ENCODE measurements around the gene HSD17B8.
A peak's percentile ranks its signal among the peaks of the same experiment; 100 is the strongest.

Gene HSD17B8

GRCh38 chr6:33204415-33205190 is at the start of gene HSD17B8:
HSD17B8 (plus strand) TSS chr6:33204655; CDS start chr6:33204669, 14 bp downstream.
- peak within 1 kb of the TSS; percentile 95 for H3K27ac ChIP-seq
- TF ChIP-seq, protein P1, sequence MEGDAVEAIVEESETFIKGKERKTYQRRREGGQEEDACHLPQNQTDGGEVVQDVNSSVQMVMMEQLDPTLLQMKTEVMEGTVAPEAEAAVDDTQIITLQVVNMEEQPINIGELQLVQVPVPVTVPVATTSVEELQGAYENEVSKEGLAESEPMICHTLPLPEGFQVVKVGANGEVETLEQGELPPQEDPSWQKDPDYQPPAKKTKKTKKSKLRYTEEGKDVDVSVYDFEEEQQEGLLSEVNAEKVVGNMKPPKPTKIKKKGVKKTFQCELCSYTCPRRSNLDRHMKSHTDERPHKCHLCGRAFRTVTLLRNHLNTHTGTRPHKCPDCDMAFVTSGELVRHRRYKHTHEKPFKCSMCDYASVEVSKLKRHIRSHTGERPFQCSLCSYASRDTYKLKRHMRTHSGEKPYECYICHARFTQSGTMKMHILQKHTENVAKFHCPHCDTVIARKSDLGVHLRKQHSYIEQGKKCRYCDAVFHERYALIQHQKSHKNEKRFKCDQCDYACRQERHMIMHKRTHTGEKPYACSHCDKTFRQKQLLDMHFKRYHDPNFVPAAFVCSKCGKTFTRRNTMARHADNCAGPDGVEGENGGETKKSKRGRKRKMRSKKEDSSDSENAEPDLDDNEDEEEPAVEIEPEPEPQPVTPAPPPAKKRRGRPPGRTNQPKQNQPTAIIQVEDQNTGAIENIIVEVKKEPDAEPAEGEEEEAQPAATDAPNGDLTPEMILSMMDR (IDR thresholded peaks at IDR 0.05), result no peak
- TF ChIP-seq ZFX (IDR thresholded peaks at IDR 0.05; ENCODE audit: borderline replicate concordance), result no peak

DNA sequence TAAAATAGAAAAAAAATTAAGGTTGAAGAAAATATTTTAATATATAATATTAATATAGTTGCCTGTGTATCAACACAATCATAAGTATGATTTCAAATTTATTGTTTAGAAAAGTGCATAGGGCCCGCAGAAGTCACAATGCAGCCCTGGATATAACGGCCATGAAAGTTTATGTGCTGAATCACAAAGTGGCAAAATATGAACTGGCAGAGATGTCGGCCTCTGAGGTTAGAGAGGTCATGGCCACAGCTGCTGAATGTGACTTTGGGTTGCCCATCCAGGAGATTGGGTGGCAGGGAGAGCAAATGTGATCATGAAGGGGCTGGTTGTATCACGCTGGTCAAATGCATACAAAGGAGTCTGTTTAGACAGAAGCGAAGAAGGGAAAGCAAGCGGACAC is 47.9 kb upstream of the HSD17B8 start:
- TF ChIP-seq, protein P1 (IDR thresholded peaks at IDR 0.05), result no peak
- no peak for TF ChIP-seq ZFX (IDR thresholded peaks at IDR 0.05; ENCODE audit: borderline replicate concordance)
- H3K27ac ChIP-seq, result no peak overlapping the region

DNA sequence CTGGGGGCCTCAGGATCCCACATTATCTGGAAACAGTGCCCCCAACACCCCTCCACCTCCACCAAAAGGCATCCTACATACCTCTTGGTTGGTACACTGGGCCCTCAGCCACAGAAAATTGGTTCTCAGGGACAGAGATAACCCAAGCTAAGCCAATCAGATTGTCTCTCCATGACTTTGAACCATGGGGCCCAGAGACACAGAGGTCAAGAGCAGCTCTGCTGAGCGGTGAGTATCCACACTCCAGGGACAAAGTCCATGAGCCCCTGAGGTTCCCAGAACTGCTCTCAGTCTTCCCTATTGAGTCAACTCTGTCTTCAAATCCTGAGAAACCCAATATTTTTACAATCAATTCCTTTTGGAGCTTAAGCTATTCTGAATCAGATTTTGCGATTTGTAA is 47.5 kb upstream of the HSD17B8 start:
- TF ChIP-seq, protein P1 (IDR thresholded peaks at IDR 0.05), result no peak
- no peak for TF ChIP-seq ZFX (IDR thresholded peaks at IDR 0.05; ENCODE audit: borderline replicate concordance)
- no peak overlapping the region for H3K27ac ChIP-seq

DNA sequence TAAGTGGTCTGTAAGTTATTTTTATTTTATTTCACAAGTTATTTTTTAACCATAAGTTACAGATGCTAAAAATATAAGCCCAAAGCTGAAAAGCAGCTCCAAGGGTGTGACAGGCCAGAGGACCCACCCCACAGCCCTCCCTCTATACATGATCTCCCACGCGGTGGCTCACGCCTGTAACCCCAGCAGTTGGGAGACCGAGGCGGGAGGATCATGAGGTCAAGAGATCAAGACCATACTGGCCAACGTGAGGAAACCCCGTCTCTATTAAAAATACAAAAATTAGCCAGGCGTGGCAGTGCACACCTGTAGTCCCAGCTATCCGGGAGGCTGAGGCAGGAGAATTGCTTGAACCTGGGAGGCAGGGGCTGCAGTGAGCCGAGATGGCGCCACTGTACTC is 44.4 kb upstream of the HSD17B8 start:
- H3K27ac ChIP-seq, result no peak overlapping the region

DNA sequence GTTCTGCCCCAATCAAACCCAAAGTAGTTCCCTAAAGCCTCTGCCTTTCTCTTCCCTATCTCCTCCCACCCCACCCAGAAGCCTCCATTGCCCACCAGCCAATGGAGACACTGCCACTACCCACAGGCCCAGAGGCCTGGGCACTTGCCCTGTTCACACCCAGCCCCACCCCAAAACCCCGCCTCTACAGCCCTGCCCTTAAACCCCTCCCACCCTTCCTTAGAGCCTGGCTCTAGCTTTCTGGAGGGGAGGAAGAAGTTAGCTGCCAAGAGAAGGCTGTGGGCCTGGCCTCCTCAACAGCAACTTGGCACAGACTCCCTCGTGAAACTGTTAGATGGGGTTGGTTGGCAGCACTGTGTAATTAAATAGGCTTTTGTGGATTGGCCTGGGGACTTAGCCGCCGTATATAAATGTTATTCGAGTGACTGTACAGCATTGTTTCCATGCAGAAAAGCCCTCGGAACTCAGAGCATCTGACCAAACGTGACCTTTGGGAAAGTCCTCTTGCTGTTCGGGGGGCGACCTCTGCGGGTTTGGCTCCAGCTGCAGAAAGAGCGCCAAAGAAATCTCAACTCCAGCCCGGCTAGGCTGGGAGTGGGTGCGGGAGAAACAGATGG is 43.6 kb upstream of the HSD17B8 start:
- TF ChIP-seq, protein P1 (IDR thresholded peaks at IDR 0.05), result no peak
- TF ChIP-seq ZFX (IDR thresholded peaks at IDR 0.05; ENCODE audit: borderline replicate concordance), result no peak
- H3K27ac ChIP-seq, result no peak overlapping the region

More for the DNA sequence above, 44.4 kb upstream of the HSD17B8 start:
- TF ChIP-seq, protein P1 (IDR thresholded peaks at IDR 0.05), result no peak
- no peak for TF ChIP-seq ZFX (IDR thresholded peaks at IDR 0.05; ENCODE audit: borderline replicate concordance)

DNA sequence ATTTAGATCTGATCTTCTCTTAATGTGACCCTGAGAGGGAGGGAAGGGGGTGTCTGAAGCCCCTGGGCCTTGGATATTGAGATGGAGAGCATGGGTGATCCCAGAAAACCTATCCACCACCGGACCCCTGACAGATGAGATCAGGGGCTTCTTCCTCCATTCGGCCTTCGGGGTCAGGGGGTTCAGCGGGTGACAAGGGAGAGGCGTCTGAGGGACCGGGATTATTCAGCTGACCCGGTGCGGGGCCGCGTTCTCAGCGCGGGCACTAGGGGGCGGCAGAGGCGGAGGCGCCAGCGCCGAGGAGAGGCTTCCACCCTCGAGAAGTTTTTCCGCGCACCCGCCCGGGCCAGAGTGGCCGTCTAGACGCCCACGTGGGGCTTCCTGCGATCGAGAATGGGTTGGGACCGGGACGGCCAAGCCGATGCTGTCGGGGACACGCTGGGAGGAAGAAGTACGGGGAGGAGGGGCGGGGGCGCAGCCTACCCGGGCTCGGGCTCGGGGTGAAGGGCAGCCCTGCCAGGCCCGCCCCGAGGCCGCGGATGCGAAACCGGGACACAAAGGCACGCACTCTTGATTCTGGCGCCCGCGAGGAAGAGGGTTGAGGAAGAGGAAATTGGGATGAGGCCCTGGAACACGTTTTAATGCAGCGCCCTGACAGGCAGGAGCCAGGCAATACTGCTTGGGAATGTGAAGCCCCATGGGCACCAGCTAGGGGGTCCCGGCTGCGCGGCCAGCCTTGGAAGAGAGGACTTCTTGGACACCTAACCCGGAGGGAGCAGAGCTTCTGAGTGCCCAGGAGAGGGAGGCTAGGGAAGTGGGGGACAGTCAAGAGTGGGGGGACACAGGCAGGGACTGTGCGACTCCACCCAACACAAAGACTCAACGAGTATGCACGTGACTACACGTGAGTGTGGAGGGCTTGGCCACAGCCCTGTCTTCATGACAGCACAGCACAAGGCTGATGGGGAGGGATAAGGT is 42.8 kb upstream of the HSD17B8 start:
- no peak overlapping the region for H3K27ac ChIP-seq
- TF ChIP-seq, protein P1 (IDR thresholded peaks at IDR 0.05), result peak; percentile 98
- no peak for TF ChIP-seq ZFX (IDR thresholded peaks at IDR 0.05; ENCODE audit: borderline replicate concordance)

All from 22Rv1 (cell line).